HFF-Myc (cell line): ENCODE results near the gene SEPTIN12.

ENCODE experiments used
- DNase-seq: peaks from one replicate; pipeline ENCODE4 v3.0.0-alpha.2; 2011; ENCODE audit warnings: low read depth; ENCODE audit errors: extremely low read depth
- H3K4me3 ChIP-seq: replicated peaks from 2 replicates; pipeline ENCODE4 v1.5.1; 2011; ENCODE audit warnings: low read depth, mild to moderate bottlenecking, control low read depth, low read length
- CTCF ChIP-seq: IDR thresholded peaks from 2 replicates; pipeline ENCODE4 v1.5.1; 2012; ENCODE audit warnings: mild to moderate bottlenecking, low read depth, low read length, control low read depth; ENCODE audit errors: missing control alignments

The SEPTIN12 gene

DNA sequence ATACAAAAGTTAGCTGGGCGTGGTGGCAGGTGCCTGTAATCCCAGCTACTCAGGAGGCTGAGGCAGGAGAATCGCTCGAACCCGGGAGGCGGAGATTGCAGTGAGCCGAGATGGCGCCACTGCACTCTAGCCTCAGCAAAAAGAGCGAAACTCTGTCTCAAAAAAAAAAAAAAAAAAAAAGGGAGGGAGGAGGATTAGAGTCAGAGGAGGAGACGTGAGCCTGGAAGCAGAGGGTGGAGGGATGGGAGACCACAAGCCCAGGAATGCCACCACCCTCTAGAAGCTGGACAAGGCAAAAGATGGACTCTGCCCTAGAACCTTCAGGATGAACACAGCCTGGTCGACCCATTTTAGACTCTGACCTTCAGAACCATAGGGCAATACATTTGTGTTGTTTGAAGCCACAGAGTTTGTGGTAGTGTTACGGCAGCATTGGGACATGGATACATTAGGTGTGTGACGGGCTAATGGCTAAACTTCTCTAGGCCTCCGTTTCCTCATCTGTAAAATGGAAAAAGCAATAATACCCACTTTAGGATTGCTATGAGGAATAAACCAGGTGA lies 4.9 kb upstream of the SEPTIN12 start:
- DNase-seq, result no peak
- H3K4me3 ChIP-seq, result no peak overlapping the region
- no peak for TF ChIP-seq CTCF

DNA sequence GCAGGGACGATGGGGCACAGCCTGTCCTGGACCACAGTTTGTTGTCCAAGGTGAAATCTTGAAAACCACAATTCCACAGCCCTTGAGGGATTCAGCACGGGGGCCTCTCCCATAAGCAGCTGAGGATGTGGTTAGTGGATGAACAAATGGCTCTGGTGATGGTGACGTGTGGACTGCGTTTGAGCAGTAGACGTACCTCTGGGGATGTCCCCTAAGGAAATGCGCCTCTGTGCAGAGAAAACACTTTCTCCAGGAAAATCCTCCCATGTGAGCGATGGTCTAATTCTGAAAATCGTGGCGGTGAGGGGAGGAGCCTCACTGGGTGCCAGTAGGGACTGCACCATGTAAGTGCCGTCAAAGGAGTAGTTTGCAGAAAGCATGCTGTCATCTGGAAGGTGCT lies 2.7 kb upstream of the SEPTIN12 start:
- no peak for TF ChIP-seq CTCF
- DNase-seq, result no peak
- H3K4me3 ChIP-seq, result no peak overlapping the region

DNA sequence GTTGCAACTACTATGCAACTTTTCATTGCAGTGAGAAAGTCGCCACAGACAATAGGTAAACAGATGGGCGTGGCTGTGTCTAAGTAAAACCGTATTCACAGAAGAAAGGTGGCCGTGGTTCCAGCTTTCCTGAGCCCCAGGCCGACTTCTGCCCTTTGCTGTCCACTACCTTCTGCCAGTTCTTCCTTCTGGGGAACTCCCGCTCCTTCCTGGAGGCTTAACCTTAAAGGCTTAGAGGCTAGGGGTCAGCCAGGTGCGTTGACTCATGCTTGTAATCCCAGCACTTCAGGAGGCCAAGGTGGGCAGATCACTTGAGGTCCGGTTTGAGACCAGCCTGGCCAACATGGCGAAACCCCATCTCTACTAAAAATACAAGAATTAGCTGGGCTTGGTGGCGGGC lies 2.1 kb upstream of the SEPTIN12 start:
- no peak for TF ChIP-seq CTCF

DNA sequence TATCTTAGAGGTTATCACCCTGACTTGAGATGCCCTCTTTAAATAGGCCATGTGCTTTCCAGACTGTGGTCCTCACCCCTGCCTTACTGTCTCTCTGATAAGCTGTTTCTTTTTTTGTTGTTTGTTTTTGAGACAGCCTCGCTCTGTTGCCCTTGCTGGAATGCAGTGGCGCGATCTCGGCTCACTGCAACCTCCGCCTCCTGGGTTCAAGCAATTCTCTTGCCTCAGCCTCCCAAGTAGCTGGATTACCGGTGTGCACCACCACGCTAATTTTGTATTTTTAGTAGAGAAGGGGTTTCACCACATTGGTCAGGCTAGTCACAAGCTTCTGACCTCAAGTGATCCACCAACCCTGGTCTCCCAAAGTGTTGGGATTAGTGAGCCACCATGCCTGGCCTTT lies 765 bp upstream of the SEPTIN12 start:
- no peak overlapping the region for H3K4me3 ChIP-seq
- no peak for DNase-seq
- no peak for TF ChIP-seq CTCF

More for the DNA sequence above, 2.1 kb upstream of the SEPTIN12 start:
- DNase-seq, result no peak
- H3K4me3 ChIP-seq, result no peak overlapping the region

DNA sequence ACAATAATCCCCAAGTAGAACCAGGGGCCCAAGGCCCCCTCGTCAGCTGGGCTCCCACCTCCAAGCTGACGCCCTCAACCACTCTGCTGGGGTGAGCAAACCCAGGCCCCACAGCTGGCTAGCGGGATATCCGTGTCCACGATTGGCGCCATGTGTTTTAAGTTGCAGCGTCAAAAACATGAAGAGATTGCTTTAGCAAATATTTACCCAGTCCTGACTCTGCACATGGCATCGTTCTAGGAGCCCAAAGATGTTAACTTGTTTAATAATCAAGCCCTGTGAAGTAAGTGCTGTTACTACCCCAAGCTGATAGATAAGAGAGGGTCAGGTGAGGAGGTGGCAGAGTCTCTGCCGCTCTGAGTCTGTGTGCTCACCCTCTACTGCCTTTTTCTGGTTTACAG lies 344 bp upstream of the SEPTIN12 start:
- no peak for DNase-seq
- H3K4me3 ChIP-seq, result no peak overlapping the region
- no peak for TF ChIP-seq CTCF

DNA sequence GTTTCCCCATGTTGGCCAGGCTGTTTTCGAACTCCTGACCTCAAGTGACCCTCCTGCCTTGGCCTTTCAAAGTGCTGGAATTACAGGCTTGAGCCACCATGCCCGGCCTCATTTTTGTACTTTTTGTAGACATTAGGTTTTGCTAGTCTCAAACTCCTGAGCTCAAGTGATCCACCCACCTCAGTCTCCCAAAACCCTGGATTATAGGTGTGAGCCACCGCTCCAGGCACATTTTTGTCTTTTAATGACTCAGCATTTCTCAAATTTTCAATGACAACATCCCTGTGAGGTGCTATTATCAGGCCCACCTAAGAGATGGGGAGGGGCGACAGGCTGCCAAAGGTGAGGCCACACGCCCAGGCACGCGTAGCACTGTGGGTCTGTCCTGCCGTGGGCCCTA lies 1.1 kb downstream of the SEPTIN12 start:
- DNase-seq, result no peak
- no peak for TF ChIP-seq CTCF
- no peak overlapping the region for H3K4me3 ChIP-seq
